ENCODE measurements around the gene DRGX.

The DRGX gene

DNA sequence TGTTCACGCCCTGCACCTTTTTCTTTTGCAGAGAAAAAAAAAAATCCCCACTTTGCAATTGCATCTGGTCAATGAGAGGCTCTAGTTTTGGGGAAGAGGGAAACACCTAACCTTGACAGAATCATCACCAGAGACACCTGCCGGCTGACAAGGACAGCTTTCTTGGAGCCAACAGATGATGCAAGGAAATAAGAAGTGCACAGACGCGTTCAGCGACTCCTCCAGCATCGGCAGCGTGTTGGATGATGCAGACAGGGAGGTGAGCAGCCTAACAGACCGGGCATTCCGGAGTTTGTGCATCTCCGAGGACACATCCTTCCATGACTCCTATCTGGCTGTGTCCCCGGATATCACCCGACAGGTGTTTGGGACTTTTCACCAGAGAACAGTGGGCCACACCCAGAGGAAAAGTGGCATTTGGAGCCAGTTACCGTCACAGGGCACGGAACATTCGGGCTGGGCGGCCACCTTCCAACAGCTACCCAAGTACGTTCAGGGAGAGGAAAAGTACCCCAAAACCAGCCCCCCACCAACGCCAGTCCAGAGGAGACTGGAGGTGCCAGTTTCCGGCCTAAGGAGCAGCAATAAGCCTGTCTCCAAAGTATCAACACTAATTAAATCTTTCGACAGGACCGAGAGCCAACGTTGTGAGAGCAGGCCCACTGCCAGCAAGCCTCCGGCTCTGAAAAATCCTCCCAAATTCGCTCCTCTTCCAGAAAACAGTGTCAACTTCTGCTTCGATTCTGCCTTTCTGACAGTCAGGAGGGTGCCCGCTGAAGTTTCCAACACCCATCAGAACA lies 73.3 kb downstream of the DRGX start:
- DNase-seq (ENCODE audit: low read depth in 2 of 3, low spot score in 1 of 3) = no peak

DNA sequence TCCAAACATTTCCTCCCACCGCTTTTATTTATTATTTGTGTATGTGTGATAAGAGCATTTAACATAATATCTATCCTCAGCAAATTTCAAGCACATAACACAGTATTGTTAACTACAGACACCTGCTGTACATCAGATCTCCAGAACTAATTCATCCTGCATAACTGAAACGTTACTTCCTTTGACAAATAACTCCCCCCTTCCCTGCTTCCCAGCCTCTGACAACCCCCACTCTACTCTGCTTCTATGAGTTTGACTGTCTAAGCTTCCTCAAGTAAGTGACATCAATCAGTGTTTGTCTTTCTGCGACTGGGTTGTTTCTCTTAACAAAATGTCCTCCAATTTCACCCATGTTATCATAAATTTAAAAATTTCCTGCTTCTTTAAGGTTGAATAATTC lies 74.9 kb downstream of the DRGX start:
- no peak for DNase-seq (ENCODE audit: low read depth in 2 of 3, low spot score in 1 of 3)

DNA sequence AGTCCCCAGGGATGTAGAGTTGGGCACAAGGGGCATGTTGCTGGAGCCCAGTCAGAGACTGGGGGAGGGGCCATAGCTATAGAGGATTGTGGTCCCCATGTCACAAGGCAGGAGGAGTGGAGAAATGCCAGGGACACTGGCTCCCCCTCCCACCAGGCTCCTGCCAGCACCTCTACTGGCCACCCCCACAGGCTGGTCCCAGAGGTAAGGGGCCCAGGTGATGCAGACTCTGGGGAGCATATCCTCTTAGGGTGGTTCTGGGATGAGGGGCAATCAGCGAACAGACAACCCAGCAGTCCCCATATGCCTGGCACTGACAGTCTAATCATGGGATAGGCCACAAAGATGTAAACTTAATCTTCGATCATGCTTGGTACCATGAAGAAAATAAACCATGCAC lies 75.7 kb downstream of the DRGX start:
- no peak for DNase-seq (ENCODE audit: low read depth in 2 of 3, low spot score in 1 of 3)

DNA sequence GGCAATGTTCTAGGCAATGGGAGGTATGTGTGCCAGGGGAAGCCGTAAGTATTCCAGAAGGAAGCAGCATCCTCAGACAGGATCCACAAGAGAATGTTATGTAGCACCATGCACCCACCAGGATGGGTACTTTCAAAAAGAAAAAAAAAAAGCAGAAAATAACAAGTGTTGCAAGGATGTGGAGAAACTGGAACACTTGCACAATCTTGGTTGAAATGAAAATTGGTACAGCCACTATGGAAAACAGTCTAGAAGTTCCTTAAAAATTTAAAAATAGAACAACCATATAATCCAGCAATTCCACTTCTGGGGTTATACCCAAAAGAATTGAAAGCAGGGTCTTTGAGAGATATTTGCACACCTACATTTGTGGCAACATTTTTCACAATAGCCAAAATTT lies 76.7 kb downstream of the DRGX start:
- no peak for DNase-seq (ENCODE audit: low read depth in 2 of 3, low spot score in 1 of 3)

DNA sequence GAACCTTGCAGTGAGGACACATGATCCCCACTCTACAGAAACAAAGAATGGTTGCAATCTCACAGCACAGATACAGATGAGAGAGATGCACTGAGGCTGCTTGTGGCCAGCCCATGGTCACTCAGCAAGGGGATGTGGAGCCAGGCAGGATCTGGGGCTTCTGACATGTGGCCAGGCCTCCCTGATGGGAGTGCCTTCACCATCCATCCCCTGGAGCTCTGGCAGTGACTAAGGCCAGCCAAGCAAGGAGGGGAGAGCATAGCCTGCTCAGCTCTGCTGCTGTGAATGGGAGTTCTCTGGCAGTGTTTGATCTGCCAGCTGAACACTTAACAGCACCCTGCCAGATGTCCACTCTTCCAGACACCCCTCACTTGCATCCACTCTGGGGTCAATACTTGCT lies 77.1 kb downstream of the DRGX start:
- no peak for DNase-seq (ENCODE audit: low read depth in 2 of 3, low spot score in 1 of 3)

DNA sequence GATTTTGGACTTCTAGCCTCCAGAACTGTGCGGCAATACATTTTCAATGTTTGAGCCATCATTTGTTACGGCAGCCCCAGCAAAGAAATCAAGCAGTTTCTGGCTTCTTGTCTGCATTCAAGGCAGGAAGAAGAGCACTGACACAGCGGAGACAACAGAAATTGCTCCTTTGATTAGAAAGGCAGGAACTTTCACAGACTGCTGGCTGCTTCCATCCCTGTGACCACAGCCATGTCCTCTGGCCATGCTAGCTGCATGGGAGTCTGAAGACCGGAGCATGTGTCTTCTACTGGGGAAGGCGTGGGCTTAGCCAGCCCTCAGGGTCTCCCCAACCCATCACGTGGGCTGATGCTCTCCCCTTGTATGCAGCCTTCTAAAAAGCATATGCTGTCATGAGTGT lies 77.9 kb downstream of the DRGX start:
- DNase-seq (ENCODE audit: low read depth in 2 of 3, low spot score in 1 of 3) = no peak

DNA sequence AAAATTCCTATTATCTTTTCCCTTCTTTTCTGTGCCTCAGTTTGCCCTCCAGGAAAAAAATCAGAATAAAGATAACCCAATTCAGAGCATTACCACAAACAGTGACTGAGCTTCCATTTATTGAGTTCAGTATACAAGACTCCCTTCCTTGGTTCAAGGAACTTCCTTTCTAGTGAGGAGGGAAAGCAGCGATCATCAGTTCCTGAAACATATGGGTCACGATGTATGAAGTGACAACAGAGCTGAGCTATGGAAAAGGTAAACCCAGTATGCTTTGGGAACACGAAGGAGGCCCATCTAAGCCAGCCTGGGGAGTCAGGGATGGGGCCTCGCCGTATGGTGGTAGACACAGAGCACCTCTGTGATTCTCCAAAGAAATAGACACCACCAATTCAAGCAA lies 81.1 kb downstream of the DRGX start:
- no peak for DNase-seq (ENCODE audit: low read depth in 2 of 3, low spot score in 1 of 3)
